Mesothelial cell of epicardium (in vitro differentiated cells): ENCODE data around the gene GINS2. TPM values are rescaled to one million over a fixed set of nuclear protein-coding genes. Genes with fewer than 3 reads are reported as not detected.
A peak's percentile ranks its signal among the peaks of the same experiment; 100 is the strongest.

Source experiments
- DNase-seq, 2 experiments: peaks; one replicate each; pipeline ENCODE4 v3.0.0; 2021; ENCODE audit warnings: low spot score in 2 of 2; ENCODE audit not compliant: unreplicated experiment in 2 of 2
- H3K27ac Mint-ChIP-seq: 2 replicates; pipeline ENCODE4 v1.8.0; 2021; ENCODE audit warnings: mixed read lengths
- H3K27me3 Mint-ChIP-seq: 2 replicates; pipeline ENCODE4 v1.8.0; 2021; ENCODE audit warnings: low read depth, mixed read lengths
- H3K36me3 Mint-ChIP-seq: 2 replicates; pipeline ENCODE4 v1.8.0; 2021; ENCODE audit warnings: mixed read lengths
- H3K4me1 Mint-ChIP-seq: 2 replicates; pipeline ENCODE4 v1.8.0; 2021; ENCODE audit warnings: mixed read lengths
- H3K4me3 Mint-ChIP-seq: 2 replicates; pipeline ENCODE4 v1.8.0; 2021; ENCODE audit warnings: mild to moderate bottlenecking, moderate library complexity, mixed read lengths
- H3K9me3 Mint-ChIP-seq: 2 replicates; pipeline ENCODE4 v1.8.0; 2021; ENCODE audit warnings: mixed read lengths
- CTCF ChIP-seq: fragments of 200-600 bp; sonication (generic); IDR thresholded peaks from one replicate; pipeline ENCODE4 v1.5.0; 2021; ENCODE audit warnings: antibody characterized with exemption; ENCODE audit not compliant: unreplicated experiment
- total RNA-seq: library from RNA; stranded (reverse); gene quantifications from 3 replicates; pipeline ENCODE4 v1.2.1, GENCODE V29; 2021

The GINS2 gene
- total RNA-seq, 1 donor from 2014 or later, result 14.8 TPM

GRCh38 chr16:85653290-85653891 is 35.4 kb downstream of the GINS2 start:
- Mint-ChIP-seq H3K36me3 (peaks cover 22% of the 10 kb centered on the region), H3K4me1 (peaks cover 20% of the 10 kb centered on the region), H3K9me3 (no peaks in the 10 kb centered on the region), H3K27ac (peak overlapping the region; percentile 43), H3K4me3 (no peak overlapping the region), H3K27me3 (no peaks in the 10 kb centered on the region)
- no peak for TF ChIP-seq CTCF
- DNase-seq, result no peak

GRCh38 chr16:85652431-85653221 is 36.1 kb downstream of the GINS2 start:
- H3K27me3 Mint-ChIP-seq, result no peaks in the 10 kb centered on the region

GRCh38 chr16:85651629-85652430 is 36.9 kb downstream of the GINS2 start:
- Mint-ChIP-seq H3K27ac (peak overlapping the region; percentile 79), H3K4me3 (no peak overlapping the region), H3K4me1 (peaks cover 20% of the 10 kb centered on the region), H3K9me3 (no peaks in the 10 kb centered on the region), H3K36me3 (peaks cover 14% of the 10 kb centered on the region), H3K27me3 (no peaks in the 10 kb centered on the region)
- TF ChIP-seq CTCF, result no peak
- peak in 1 of 2 experiments; percentile 59 for DNase-seq

More at GRCh38 chr16:85652431-85653221, 36.1 kb downstream of the GINS2 start:
- no peak for TF ChIP-seq CTCF
- DNase-seq, result peak in 1 of 2 experiments; percentile 75
- Mint-ChIP-seq H3K4me3 (no peak overlapping the region), H3K4me1 (peaks cover 20% of the 10 kb centered on the region), H3K27ac (peak overlapping the region; percentile 79), H3K36me3 (peaks cover 21% of the 10 kb centered on the region), H3K9me3 (no peaks in the 10 kb centered on the region)

- H3K9me3 Mint-ChIP-seq, result no peaks in the 10 kb centered on the region
- peaks cover 20% of the 10 kb centered on the region for H3K4me1 Mint-ChIP-seq
- peaks cover 9% of the 10 kb centered on the region for H3K36me3 Mint-ChIP-seq
- peak in 1 of 2 experiments; percentile 58 for DNase-seq
- no peaks in the 10 kb centered on the region for H3K27me3 Mint-ChIP-seq
- H3K27ac Mint-ChIP-seq, result no peak overlapping the region
- H3K4me3 Mint-ChIP-seq, result no peak overlapping the region
- TF ChIP-seq CTCF, result no peak
These were observed 37.7 kb downstream of the GINS2 start for GRCh38 chr16:85650844-85651628.
